Measurements from ENCODE around the gene GPR17. TPM values are rescaled to one million over a fixed set of nuclear protein-coding genes. Genes with fewer than 3 reads are reported as not detected.

Gene GPR17
- total RNA-seq, 4 donors from 2014 or later, result not detected

GRCh38 chr2:127665267-127665893 lies 19.4 kb downstream of the GPR17 start:
- no peak overlapping the region for H3K4me3 ChIP-seq
- no peaks in the 10 kb centered on the region for H3K9me3 ChIP-seq
- H3K27me3 ChIP-seq, result no peaks in the 10 kb centered on the region
- DNase-seq, result peak in 1 of 3 donors; percentile 21
- no peaks in the 10 kb centered on the region for H3K36me3 ChIP-seq
- peak overlapping the region in 2 of 4 donors; percentile 54 to 73 for H3K27ac ChIP-seq
- TF ChIP-seq POLR2A (IDR thresholded peaks at IDR 0.05), result no peak
- no peak for TF ChIP-seq CTCF (IDR thresholded peaks at IDR 0.05)
- H3K4me1 ChIP-seq, result peaks cover 0 to 21% (median 0%) of the 10 kb centered on the region in 4 donors

DNA sequence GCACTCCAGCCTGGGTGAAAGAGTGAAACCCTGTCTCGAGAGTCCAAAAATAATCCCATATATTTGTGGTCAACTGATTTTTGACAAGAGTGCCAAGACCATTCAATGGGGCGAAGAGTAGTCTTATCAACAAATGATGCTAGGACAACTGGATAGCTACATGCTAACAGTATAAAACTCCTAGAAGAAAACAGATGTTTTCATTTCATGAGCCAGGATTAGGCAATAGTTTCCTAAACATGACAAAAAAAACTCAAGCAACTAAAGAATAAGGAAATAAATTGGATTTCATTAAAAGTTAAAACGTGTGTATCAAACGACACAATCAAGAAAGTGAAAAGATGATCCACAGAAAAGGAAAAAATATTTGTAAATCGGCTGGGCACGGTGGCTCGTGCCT lies 23.1 kb downstream of the GPR17 start:
- Histone ChIP-seq H3K4me1 (peaks cover 0 to 2% (median under 1%) of the 10 kb centered on the region in 4 donors), H3K9me3 (no peaks in the 10 kb centered on the region), H3K27ac (peak overlapping the region in 1 of 4 donors; percentile 40), H3K4me3 (no peak overlapping the region), H3K36me3 (no peaks in the 10 kb centered on the region), H3K27me3 (no peaks in the 10 kb centered on the region)
- DNase-seq, result no peak
- TF ChIP-seq CTCF (IDR thresholded peaks at IDR 0.05) (no peak), POLR2A (IDR thresholded peaks at IDR 0.05) (no peak)

DNA sequence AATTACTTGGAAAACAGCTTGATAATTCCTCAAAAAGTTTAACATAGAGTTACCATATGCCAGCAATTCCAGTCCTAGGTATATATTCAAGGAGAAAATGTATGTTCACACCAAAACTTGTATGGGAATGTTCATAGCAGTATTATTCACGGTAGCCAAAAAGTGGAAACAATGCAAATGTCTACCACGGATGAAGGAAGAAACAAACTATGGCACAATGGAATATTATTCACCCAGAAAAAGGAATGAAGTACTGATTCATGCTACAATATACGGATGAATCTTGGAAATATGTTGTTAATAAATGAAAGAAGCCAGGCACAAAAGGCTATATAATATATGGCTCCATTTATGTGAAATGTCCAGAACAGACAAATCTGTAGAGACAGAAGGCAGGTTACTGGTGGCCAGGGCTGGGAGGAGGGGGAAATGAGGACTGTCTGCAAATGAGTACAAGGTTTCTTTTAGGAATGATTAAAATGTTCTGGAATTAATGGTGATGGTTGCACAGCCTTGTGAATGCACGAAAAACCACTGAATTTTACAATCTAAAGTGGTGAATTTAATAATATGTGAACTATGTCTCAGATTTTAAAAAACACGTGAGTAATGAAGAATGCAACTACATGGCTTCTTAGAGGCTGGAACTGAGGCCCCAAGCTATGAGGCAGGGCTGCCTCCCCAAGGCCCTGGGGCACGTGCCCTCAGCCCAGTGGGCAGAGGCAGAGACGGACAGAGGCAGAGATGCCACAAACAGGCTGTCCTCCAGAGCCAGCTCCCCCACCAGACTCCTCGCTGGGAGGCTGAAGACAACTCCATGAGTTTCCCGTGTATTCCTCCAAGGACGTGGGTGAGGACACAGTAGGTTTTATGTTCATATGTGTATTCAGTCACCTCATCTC lies 24.4 kb downstream of the GPR17 start:
- Histone ChIP-seq H3K4me1 (peaks cover 0 to 11% (median 3%) of the 10 kb centered on the region in 4 donors), H3K36me3 (no peaks in the 10 kb centered on the region), H3K27ac (no peak overlapping the region), H3K4me3 (no peak overlapping the region), H3K9me3 (no peaks in the 10 kb centered on the region), H3K27me3 (peaks cover 0 to under 1% of the 10 kb centered on the region in 2 donors)
- DNase-seq, result no peak
- TF ChIP-seq POLR2A (IDR thresholded peaks at IDR 0.05) (no peak), CTCF (IDR thresholded peaks at IDR 0.05) (no peak)

- Histone ChIP-seq H3K36me3 (no peaks in the 10 kb centered on the region), H3K27ac (no peak overlapping the region), H3K4me3 (no peak overlapping the region), H3K27me3 (peaks cover 0 to 5% of the 10 kb centered on the region in 2 donors), H3K9me3 (no peaks in the 10 kb centered on the region), H3K4me1 (peaks cover 0 to 16% (median 8%) of the 10 kb centered on the region in 4 donors)
- DNase-seq, result no peak
- TF ChIP-seq POLR2A (IDR thresholded peaks at IDR 0.05), result no peak
- TF ChIP-seq CTCF (IDR thresholded peaks at IDR 0.05), result no peak
Measured at GRCh38 chr2:127670957-127671290, 25.0 kb downstream of the GPR17 start.

DNA sequence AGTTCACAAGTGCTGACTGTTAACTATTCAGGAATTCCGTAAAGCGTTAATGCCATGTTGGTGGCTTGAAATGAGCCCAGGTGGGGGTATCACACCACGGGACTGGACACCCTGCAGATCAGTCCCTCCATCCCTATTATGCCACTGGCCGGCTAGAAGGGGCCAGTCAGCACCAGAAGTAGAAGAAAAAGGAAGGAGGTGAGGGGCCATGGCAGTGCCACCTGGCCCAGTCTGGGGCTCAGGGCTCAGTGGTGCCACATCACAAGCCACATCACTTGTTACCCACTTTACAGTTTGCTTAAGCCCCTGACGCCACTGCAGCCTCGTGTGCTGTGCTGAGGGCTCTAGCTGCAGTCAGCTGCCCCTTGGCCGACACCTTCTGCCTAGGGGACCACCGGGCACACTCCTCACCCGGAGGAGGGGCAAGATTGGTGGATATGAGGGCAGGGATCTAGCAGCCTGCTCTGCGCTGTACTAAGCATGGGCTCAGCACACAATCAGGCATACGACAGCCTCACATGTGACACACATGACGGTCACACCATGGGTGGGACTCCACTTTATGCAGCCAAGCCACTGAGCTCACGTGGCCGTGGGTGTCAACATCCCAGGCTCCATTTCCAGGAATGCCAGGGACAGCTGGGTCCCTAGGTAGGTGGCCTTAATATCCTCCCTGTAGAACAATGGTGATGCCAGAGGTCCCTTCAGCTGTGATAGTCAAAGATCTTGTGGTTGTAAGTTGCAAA lies 25.8 kb downstream of the GPR17 start:
- no peaks in the 10 kb centered on the region for H3K36me3 ChIP-seq
- peak overlapping the region in 1 of 4 donors; percentile 51 for H3K4me3 ChIP-seq
- peak overlapping the region in 1 of 4 donors; percentile 77 for H3K27ac ChIP-seq
- TF ChIP-seq CTCF (IDR thresholded peaks at IDR 0.05) (no peak), POLR2A (IDR thresholded peaks at IDR 0.05) (no peak)
- H3K27me3 ChIP-seq, result peaks cover 0 to 5% of the 10 kb centered on the region in 2 donors
- no peak for DNase-seq
- H3K4me1 ChIP-seq, result peaks cover 0 to 16% (median 9%) of the 10 kb centered on the region in 4 donors
- no peaks in the 10 kb centered on the region for H3K9me3 ChIP-seq
